H1 (cell line): ENCODE data around the gene PRSS12. TPM values are rescaled to one million over a fixed set of nuclear protein-coding genes. Genes with fewer than 3 reads are reported as not detected.

ENCODE experiments used
- CTCF ChIA-PET: fragments of 300-600 bp; sonication (Branson Sonifier 250); formaldehyde crosslinking; loops from one replicate; lab custom pipeline; 2021; ENCODE audit not compliant: partially characterized antibody; lab: Charles Lee
- POLR2A ChIA-PET: fragments of 300-600 bp; sonication (Branson Sonifier 250); formaldehyde crosslinking; loops from one replicate; lab custom pipeline; 2021; ENCODE audit warnings: inconsistent platforms; ENCODE audit not compliant: partially characterized antibody; lab: Charles Lee
- DNase-seq, 2 experiments: peaks; one replicate each; pipeline versions ENCODE4 v3.0.0 to v3.0.0-alpha.2; 2010 to 2022; ENCODE audit warnings: low spot score in 2 of 2, low read depth in 1 of 2, mixed read lengths in 1 of 2
- FAIRE-seq: peaks from 2 replicates; lab custom pipeline; 2011; peaks lifted over from hg19 to GRCh38; lab: Jason Lieb, UNC
- H2AFZ ChIP-seq: 2 replicates; pipeline ENCODE4 v1.8.1; 2012; ENCODE audit warnings: low read length, inconsistent platforms
- H2AK5ac ChIP-seq: 2 replicates; pipeline ENCODE4 v1.6.1; 2013; ENCODE audit warnings: low read depth, low read length
- H2BK120ac ChIP-seq: replicated peaks from 2 replicates; pipeline ENCODE3; 2013; ENCODE audit warnings: low read depth, low read length, inconsistent platforms
- H2BK12ac ChIP-seq: 2 replicates; pipeline ENCODE4 v1.6.1; 2013; ENCODE audit warnings: low read depth, low read length
- H2BK15ac ChIP-seq: 2 replicates; pipeline ENCODE4 v1.6.1; 2013; ENCODE audit warnings: low read length
- H2BK20ac ChIP-seq: 2 replicates; pipeline ENCODE4 v1.6.1; 2013; ENCODE audit warnings: low read length
- H2BK5ac ChIP-seq: 2 replicates; pipeline ENCODE4 v1.6.1; 2013; ENCODE audit warnings: low read depth, low read length
- H3K14ac ChIP-seq: 2 replicates; pipeline ENCODE4 v1.6.1; 2013; ENCODE audit warnings: inconsistent platforms; ENCODE audit not compliant: insufficient read length
- H3K18ac ChIP-seq: 2 replicates; pipeline ENCODE4 v1.6.1; 2013; ENCODE audit warnings: low read length; ENCODE audit errors: extremely low read depth
- H3K23ac ChIP-seq: 2 replicates; pipeline ENCODE4 v1.6.1; 2013; ENCODE audit warnings: inconsistent platforms; ENCODE audit not compliant: insufficient read length
- H3K23me2 ChIP-seq: 2 replicates; pipeline ENCODE4 v1.6.1; 2013; ENCODE audit warnings: low read depth, low read length
- H3K27ac ChIP-seq: 2 replicates; pipeline ENCODE4 v1.6.1; 2011; ENCODE audit warnings: low read depth, low read length, inconsistent platforms
- H3K27me3 ChIP-seq, 4 experiments: replicated peaks in 1 of 4; 1 replicate in 1 of 4; 2 replicates in 3 of 4; pipeline versions ENCODE4 v1.6.1 to v1.8.1; 2011 to 2013; ENCODE audit warnings: low read length in 3 of 4, mild to moderate bottlenecking in 3 of 4, inconsistent platforms in 2 of 4, mixed read lengths in 2 of 4, moderate library complexity in 1 of 4; ENCODE audit not compliant: control insufficient read depth in 3 of 4, insufficient read depth in 3 of 4; ENCODE audit errors: extremely low read depth in 1 of 4
- H3K36me3 ChIP-seq, 4 experiments: 2 replicates each; pipeline versions ENCODE4 v1.6.1 to v1.8.1; 2011 to 2013; ENCODE audit warnings: mild to moderate bottlenecking in 4 of 4, low read length in 3 of 4, moderate library complexity in 2 of 4, control low read depth in 1 of 4, inconsistent platforms in 1 of 4; ENCODE audit not compliant: insufficient read depth in 4 of 4, control insufficient read depth in 2 of 4
- H3K4ac ChIP-seq: replicated peaks from 2 replicates; pipeline ENCODE3; 2013; ENCODE audit warnings: low read length, low read depth, mixed read lengths, inconsistent platforms; ENCODE audit not compliant: insufficient read length
- H3K4me1 ChIP-seq, 4 experiments: replicated peaks in 1 of 4; 1 replicate in 1 of 4; 2 replicates in 3 of 4; pipeline versions ENCODE4 v1.6.1 to v1.8.1; 2011 to 2013; ENCODE audit warnings: low read length in 3 of 4, inconsistent platforms in 2 of 4, mixed read lengths in 1 of 4; ENCODE audit not compliant: insufficient read depth in 4 of 4, control insufficient read depth in 3 of 4
- H3K4me2 ChIP-seq, 2 experiments: 2 replicates each; pipeline versions ENCODE4 v1.6.1 to v1.8.1; 2011 to 2013; ENCODE audit warnings: low read depth in 2 of 2, low read length in 2 of 2, control low read depth in 1 of 2, inconsistent platforms in 1 of 2, mild to moderate bottlenecking in 1 of 2; ENCODE audit not compliant: insufficient read depth in 1 of 2
- H3K4me3 ChIP-seq, 4 experiments: fragments of 200-600, 300-600 bp in 1 of 4; sonication (generic), shearing (Covaris generic), sonication (Bioruptor Twin) in 1 of 4; 2 replicates each; pipeline versions ENCODE4 v1.5.1 to v1.8.1; 2011 to 2016; ENCODE audit warnings: low read length in 4 of 4, low read depth in 3 of 4, control low read depth in 2 of 4, inconsistent platforms in 2 of 4, mild to moderate bottlenecking in 2 of 4, mixed read lengths in 1 of 4, moderate library complexity in 1 of 4; ENCODE audit not compliant: insufficient read depth in 2 of 4; ENCODE audit errors: extremely low read depth in 1 of 4
- H3K56ac ChIP-seq: replicated peaks from 2 replicates; pipeline ENCODE3; 2013; ENCODE audit warnings: low read depth, mild to moderate bottlenecking, mixed read lengths, low read length, inconsistent platforms; ENCODE audit not compliant: insufficient read length
- H3K79me1 ChIP-seq: 2 replicates; pipeline ENCODE4 v1.6.1; 2013; ENCODE audit warnings: low read depth, low read length, control low read depth
- H3K79me2 ChIP-seq, 2 experiments: 2 replicates each; pipeline versions ENCODE4 v1.6.1 to v1.8.1; 2012 to 2013; ENCODE audit warnings: low read length in 2 of 2, mild to moderate bottlenecking in 2 of 2, inconsistent platforms in 1 of 2; ENCODE audit not compliant: insufficient read depth in 2 of 2, control insufficient read depth in 1 of 2
- H3K9ac ChIP-seq, 4 experiments: replicated peaks in 1 of 4; 1 replicate in 1 of 4; 2 replicates in 3 of 4; pipeline versions ENCODE4 v1.6.1 to v1.8.1; 2011 to 2013; ENCODE audit warnings: low read depth in 3 of 4, low read length in 3 of 4, control low read depth in 2 of 4, mild to moderate bottlenecking in 2 of 4, moderate library complexity in 2 of 4, inconsistent platforms in 1 of 4; ENCODE audit errors: extremely low read depth in 1 of 4
- H3K9me3 ChIP-seq, 2 experiments: 2 replicates each; pipeline versions ENCODE4 v1.6.1 to v1.8.1; 2012 to 2013; ENCODE audit warnings: mild to moderate bottlenecking in 2 of 2, moderate library complexity in 2 of 2, control low read depth in 1 of 2, inconsistent platforms in 1 of 2, low read depth in 1 of 2, low read length in 1 of 2, mixed read lengths in 1 of 2; ENCODE audit not compliant: insufficient read depth in 2 of 2
- H4K20me1 ChIP-seq, 2 experiments: replicated peaks in 1 of 2; 2 replicates each; pipeline versions ENCODE3 to v1.8.1; 2011 to 2013; ENCODE audit warnings: inconsistent platforms in 2 of 2, low read length in 2 of 2, mild to moderate bottlenecking in 1 of 2; ENCODE audit not compliant: insufficient read depth in 2 of 2, control insufficient read depth in 1 of 2
- H4K5ac ChIP-seq: 2 replicates; pipeline ENCODE4 v1.6.1; 2013; ENCODE audit warnings: low read length, low read depth, mixed read lengths, inconsistent platforms; ENCODE audit not compliant: insufficient read length
- H4K8ac ChIP-seq: 2 replicates; pipeline ENCODE4 v1.8.0; 2013; ENCODE audit warnings: mild to moderate bottlenecking, moderate library complexity, low read length, inconsistent platforms; ENCODE audit not compliant: insufficient read depth; ENCODE audit errors: extremely low read depth
- H4K91ac ChIP-seq: replicated peaks from 2 replicates; pipeline ENCODE3; 2013; ENCODE audit warnings: low read length, mixed read lengths, inconsistent platforms; ENCODE audit not compliant: insufficient read length
- ATF3 ChIP-seq: IDR thresholded peaks from 2 replicates; pipeline ENCODE4 v1.6.1; 2011; ENCODE audit warnings: low read depth, mild to moderate bottlenecking, low read length; ENCODE audit not compliant: insufficient read depth
- CBX5 ChIP-seq: fragments of 300-800, 300-1000 bp; sonication (generic); IDR thresholded peaks from 2 replicates; pipeline ENCODE4 v1.7.1; 2016; ENCODE audit warnings: antibody characterized with exemption, low read length, low read depth
- GABPA ChIP-seq: IDR thresholded peaks from 2 replicates; pipeline ENCODE4 v1.6.1; 2011; ENCODE audit warnings: mild to moderate bottlenecking, low read length, moderate library complexity, borderline replicate concordance; ENCODE audit not compliant: insufficient read depth
- MAFK ChIP-seq: IDR thresholded peaks from 2 replicates; pipeline ENCODE4 v1.6.1; 2012; ENCODE audit warnings: low read depth, mild to moderate bottlenecking, improper control_type of control experiment, low read length
- RAD21 ChIP-seq, 2 experiments: IDR thresholded peaks in 1 of 2; conservative IDR thresholded peaks in 1 of 2; 2 replicates each; pipeline ENCODE4 v1.6.1; 2011; ENCODE audit warnings: low read depth in 2 of 2, low read length in 2 of 2, improper control_type of control experiment in 1 of 2, inconsistent platforms in 1 of 2, mild to moderate bottlenecking in 1 of 2, moderate library complexity in 1 of 2
- RBBP5 ChIP-seq: IDR thresholded peaks from 2 replicates; pipeline ENCODE4 v1.7.1; 2012; ENCODE audit warnings: low read depth, mild to moderate bottlenecking, inconsistent platforms, low read length, moderate library complexity, borderline replicate concordance
- RFX5 ChIP-seq: IDR thresholded peaks from 2 replicates; pipeline ENCODE4 v1.6.1; 2011; ENCODE audit warnings: low read depth, low read length, improper control_type of control experiment, borderline replicate concordance
- SIRT6 ChIP-seq: IDR thresholded peaks from one replicate; pipeline ENCODE4 v1.7.1; 2012; ENCODE audit warnings: low read length, inconsistent platforms
- SIX5 ChIP-seq: IDR thresholded peaks from 2 replicates; pipeline ENCODE4 v1.6.1; 2011; ENCODE audit warnings: mild to moderate bottlenecking, low read depth, low read length
- SP1 ChIP-seq: IDR thresholded peaks from 2 replicates; pipeline ENCODE4 v1.6.1; 2011; ENCODE audit warnings: low read depth, low read length
- TCF12 ChIP-seq: IDR thresholded peaks from 2 replicates; pipeline ENCODE4 v1.6.1; 2011; ENCODE audit warnings: low read depth, mild to moderate bottlenecking, low read length
- TEAD4 ChIP-seq: IDR thresholded peaks from 2 replicates; pipeline ENCODE4 v1.6.1; 2012; ENCODE audit warnings: low read depth, low read length, inconsistent platforms, mixed read lengths
- YY1 ChIP-seq: IDR thresholded peaks from 2 replicates; pipeline ENCODE4 v1.6.1; 2011; ENCODE audit warnings: low read depth, mild to moderate bottlenecking, low read length
- WGBS, 2 experiments: shearing (Covaris generic) in 1 of 2; methylation state at CpG; one replicate each; pipeline versions ENCODE4 v1.1.6 to v1.1.7; 2013 to 2015; ENCODE audit warnings: low lambda C conversion rate in 2 of 2, mixed read lengths in 2 of 2, inconsistent platforms in 1 of 2, low coverage in 1 of 2, missing lambda C conversion rate in 1 of 2; ENCODE audit not compliant: insufficient replicate concordance in 2 of 2, insufficient coverage in 1 of 2, insufficient read length in 1 of 2; ENCODE audit errors: extremely low coverage in 1 of 2, missing lambda C conversion rate in 1 of 2; 5-methylcytosine and 5-hydroxymethylcytosine counted together
- polyA plus RNA-seq, 7 experiments: library from polyadenylated mRNA; depleted of rRNA in 3 of 7; stranded (reverse) in 5 of 7; unstranded in 2 of 7; fragments of >200 nt in 5 of 7; fragments of 200-250 nt in 2 of 7; gene quantifications; 1 replicate in 5 of 7; 2 replicates in 1 of 7; 4 replicates in 1 of 7; pipeline versions ENCODE4 v1.2.1 to v1.2.3, GENCODE V29; 2011 to 2013; ENCODE audit warnings: missing spikeins in 2 of 7, mixed read lengths in 2 of 7
- total RNA-seq: library from RNA; stranded (reverse); fragmentation: NEBNext Ultra II Directional; extraction: Animal tissue kit (Norgen Biotek cat#: 25700); gene quantifications from 2 replicates; pipeline ENCODE4 v1.2.1, GENCODE V29; 2021

PRSS12 gene
- total and polyA plus RNA-seq, 2 of the 8 experiments (the other 6 are each of a cell fraction or from before 2014, with no cell fraction given): 2.6 to 9.3 TPM

DNA sequence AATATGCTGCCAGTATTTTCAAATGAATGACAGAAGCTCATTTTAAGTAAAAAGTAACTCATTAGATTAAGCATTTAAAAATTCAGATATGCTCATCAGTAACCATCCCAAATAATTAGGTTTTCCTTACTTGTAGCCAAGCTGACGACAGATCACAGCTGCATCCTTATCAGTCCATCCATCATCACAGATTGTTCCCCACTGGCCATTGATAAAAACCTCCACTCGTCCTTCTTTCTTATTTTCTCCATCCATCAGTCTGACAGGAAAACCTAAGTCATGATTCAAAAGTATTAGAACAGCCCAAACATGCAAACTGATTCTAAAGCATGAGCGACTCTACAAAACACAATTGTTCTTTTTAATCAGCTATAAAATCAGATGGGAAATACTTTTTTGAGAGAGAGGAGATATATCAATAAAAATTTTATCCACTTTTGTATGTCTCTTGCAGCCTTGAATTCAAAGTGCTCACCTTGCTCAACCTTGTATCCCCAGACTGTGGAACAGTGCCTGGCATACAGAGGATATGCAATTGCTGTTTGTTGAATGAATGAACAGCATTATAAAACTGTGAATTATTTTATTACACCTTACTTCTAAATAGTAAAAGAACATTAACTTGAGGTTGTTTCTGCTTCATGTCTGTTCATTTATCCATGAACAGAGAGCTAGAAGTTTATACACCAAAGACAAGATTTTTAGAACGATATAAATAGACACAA lies 44.3 kb downstream of the PRSS12 start:
- Histone ChIP-seq H3K4me3 (no peak overlapping the region), H2BK20ac (no peak overlapping the region), H3K4ac (no peak overlapping the region), H3K9me3 (no peaks in the 10 kb centered on the region), H3K23me2 (no peaks in the 10 kb centered on the region), H3K27me3 (no peaks in the 10 kb centered on the region), H4K5ac (no peak overlapping the region), H3K9ac (no peak overlapping the region), H3K18ac (no peak overlapping the region), H3K79me1 (no peaks in the 10 kb centered on the region), H2BK120ac (no peak overlapping the region), H3K23ac (no peak overlapping the region), H2BK12ac (no peak overlapping the region), H3K4me1 (peaks cover 0 to 3% (median 1%) of the 10 kb centered on the region in 4 experiments; a peak in 2 of 7 replicates), H2BK15ac (no peak overlapping the region), H3K14ac (no peak overlapping the region), H3K36me3 (no peaks in the 10 kb centered on the region), H3K27ac (no peak overlapping the region), H4K20me1 (no peaks in the 10 kb centered on the region), H3K79me2 (no peaks in the 10 kb centered on the region), H4K91ac (no peak overlapping the region), H3K56ac (no peak overlapping the region), H3K4me2 (no peak overlapping the region), H2AK5ac (no peak overlapping the region), H2BK5ac (no peak overlapping the region), H4K8ac (no peak overlapping the region), H2AFZ (no peak overlapping the region)
- CTCF ChIA-PET: interaction anchor here (0.6 to 1.5 kb wide), 3 partner anchors 14 to 303 kb away, joined by 3 to 5 read pairs (median 3); no protein-coding TSS in a partner anchor
- FAIRE-seq: no peak
- 91% methylated on average over 4 of the region's 4 CpGs; no CpG with 5 or more reads in 1 of the 2 experiments for WGBS, 2 experiments
- DNase-seq: no peak
- POLR2A ChIA-PET: interaction anchor here (0.9 kb wide), 1 partner anchor 38 kb away, joined by 3 read pairs; no protein-coding TSS in a partner anchor
- TF ChIP-seq CBX5: no peak
- TF ChIP-seq RBBP5: no peak
- no peak for TF ChIP-seq MAFK
- TF ChIP-seq SP1: no peak
- TF ChIP-seq GABPA: no peak
- no peak for TF ChIP-seq TCF12
- no peak for TF ChIP-seq ATF3
- TF ChIP-seq TEAD4: no peak
- no peak for TF ChIP-seq YY1
- no peak for TF ChIP-seq SIRT6
- no peak for TF ChIP-seq SIX5
- no peak for TF ChIP-seq RAD21 (IDR thresholded peaks at IDR 0.05 in 1 of 2, conservative IDR thresholded peaks at IDR 0.05 in 1 of 2; ENCODE audit: low read depth in 2 of 2, low read length in 2 of 2)
- TF ChIP-seq RFX5: no peak
